Nephron (organoid): ENCODE measurements around the gene PLCB3.
A peak's percentile ranks its signal among the peaks of the same experiment; 100 is the strongest.

Experiments used
- H3K27ac Mint-ChIP-seq, 3 experiments: 2 replicates each; pipeline ENCODE4 v1.8.0; 2020; ENCODE audit warnings: mixed read lengths in 3 of 3, mild to moderate bottlenecking in 2 of 3, moderate library complexity in 1 of 3
- H3K27me3 Mint-ChIP-seq: 2 replicates; pipeline ENCODE4 v1.8.0; 2021; ENCODE audit warnings: low read depth, mild to moderate bottlenecking, moderate library complexity, mixed read lengths
- H3K36me3 Mint-ChIP-seq: 2 replicates; pipeline ENCODE4 v1.8.0; 2020; ENCODE audit warnings: low read depth, mixed read lengths
- H3K4me1 Mint-ChIP-seq: 2 replicates; pipeline ENCODE4 v1.8.0; 2020; ENCODE audit warnings: mixed read lengths
- H3K4me3 Mint-ChIP-seq, 3 experiments: 2 replicates each; pipeline ENCODE4 v1.8.0; 2020; ENCODE audit warnings: mild to moderate bottlenecking in 3 of 3, mixed read lengths in 3 of 3, moderate library complexity in 2 of 3
- H3K9me3 Mint-ChIP-seq: 2 replicates; pipeline ENCODE4 v1.8.0; 2020; ENCODE audit warnings: mixed read lengths
- TF ChIP-seq, protein P1 (sequence below), 3 experiments: fragments of 200-600 bp; sonication (generic); IDR thresholded peaks; one replicate each; pipeline ENCODE4 v1.5.0; 2021; ENCODE audit warnings: antibody characterized with exemption in 3 of 3; ENCODE audit not compliant: unreplicated experiment in 3 of 3

PLCB3 gene

DNA sequence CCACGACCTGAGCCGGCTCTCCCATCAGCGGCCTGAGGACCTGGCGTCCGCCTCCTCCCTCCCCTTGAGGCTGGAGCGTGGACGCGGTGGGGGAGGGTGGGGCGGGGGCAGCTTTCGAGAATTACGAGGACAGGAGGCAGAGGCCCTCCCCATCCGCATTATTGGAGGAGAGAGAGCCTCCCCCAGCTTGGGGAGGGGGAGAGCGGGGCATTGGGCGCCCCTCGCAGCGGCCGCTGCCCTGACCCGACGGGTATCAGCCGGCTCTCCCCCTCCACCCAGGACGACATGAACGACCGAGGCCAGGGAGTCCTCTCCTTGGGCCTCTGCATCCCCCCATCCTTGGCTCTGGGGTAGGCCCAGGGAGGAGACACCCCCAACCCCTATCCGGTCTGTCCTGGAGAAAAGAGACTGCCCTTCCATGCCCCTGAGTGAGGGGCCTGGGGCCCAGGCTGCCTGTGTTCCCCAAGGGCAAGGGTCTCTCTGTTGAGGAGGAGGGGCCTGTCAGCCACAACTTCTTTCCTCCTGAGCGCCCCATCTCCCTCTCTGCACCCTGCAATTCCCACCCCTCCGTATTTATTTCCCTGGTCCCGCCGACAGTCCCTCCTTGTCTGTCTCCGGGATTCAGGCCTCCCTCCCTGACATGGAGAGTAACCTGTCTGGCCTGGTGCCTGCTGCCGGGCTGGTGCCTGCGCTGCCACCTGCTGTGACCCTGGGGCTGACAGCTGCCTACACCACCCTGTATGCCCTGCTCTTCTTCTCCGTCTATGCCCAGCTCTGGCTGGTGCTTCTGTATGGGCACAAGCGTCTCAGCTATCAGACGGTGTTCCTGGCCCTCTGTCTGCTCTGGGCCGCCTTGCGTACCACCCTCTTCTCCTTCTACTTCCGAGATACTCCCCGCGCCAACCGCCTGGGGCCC, 34.8 kb downstream of the PLCB3 start:
- H3K4me1 Mint-ChIP-seq = peaks cover 12% of the 10 kb centered on the region
- H3K27me3 Mint-ChIP-seq = peaks cover 32% of the 10 kb centered on the region
- TF ChIP-seq, protein P1, sequence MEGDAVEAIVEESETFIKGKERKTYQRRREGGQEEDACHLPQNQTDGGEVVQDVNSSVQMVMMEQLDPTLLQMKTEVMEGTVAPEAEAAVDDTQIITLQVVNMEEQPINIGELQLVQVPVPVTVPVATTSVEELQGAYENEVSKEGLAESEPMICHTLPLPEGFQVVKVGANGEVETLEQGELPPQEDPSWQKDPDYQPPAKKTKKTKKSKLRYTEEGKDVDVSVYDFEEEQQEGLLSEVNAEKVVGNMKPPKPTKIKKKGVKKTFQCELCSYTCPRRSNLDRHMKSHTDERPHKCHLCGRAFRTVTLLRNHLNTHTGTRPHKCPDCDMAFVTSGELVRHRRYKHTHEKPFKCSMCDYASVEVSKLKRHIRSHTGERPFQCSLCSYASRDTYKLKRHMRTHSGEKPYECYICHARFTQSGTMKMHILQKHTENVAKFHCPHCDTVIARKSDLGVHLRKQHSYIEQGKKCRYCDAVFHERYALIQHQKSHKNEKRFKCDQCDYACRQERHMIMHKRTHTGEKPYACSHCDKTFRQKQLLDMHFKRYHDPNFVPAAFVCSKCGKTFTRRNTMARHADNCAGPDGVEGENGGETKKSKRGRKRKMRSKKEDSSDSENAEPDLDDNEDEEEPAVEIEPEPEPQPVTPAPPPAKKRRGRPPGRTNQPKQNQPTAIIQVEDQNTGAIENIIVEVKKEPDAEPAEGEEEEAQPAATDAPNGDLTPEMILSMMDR (IDR thresholded peaks at IDR 0.05; ENCODE audit: unreplicated experiment in 3 of 3) = no peak
- H3K9me3 Mint-ChIP-seq = no peaks in the 10 kb centered on the region
- peak overlapping the region; percentile 54 to 89 (median 82) for H3K27ac Mint-ChIP-seq
- peaks cover 20% of the 10 kb centered on the region for H3K36me3 Mint-ChIP-seq
- H3K4me3 Mint-ChIP-seq = peak overlapping the region; percentile 90 to 93 (median 92)

DNA sequence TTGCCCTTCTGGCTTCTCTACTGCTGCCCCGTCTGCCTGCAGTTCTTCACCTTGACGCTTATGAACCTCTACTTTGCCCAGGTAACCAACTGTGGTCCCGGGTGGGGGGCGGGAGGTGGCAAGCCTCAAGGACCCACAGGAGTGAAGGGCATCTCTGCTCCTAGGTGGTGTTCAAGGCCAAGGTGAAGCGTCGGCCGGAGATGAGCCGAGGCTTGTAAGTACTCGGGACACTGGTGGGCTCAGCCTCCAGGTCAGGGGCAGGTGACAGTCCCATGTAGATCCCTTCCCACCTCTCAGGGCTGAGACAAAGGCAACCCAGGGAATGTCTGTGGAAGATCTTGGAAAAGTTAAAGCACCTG, 35.5 kb downstream of the PLCB3 start:
- Mint-ChIP-seq H3K4me1 (peaks cover 12% of the 10 kb centered on the region), H3K27ac (peak overlapping the region; percentile 54 to 89 (median 82)), H3K36me3 (peaks cover 13% of the 10 kb centered on the region), H3K27me3 (peaks cover 33% of the 10 kb centered on the region), H3K9me3 (no peaks in the 10 kb centered on the region), H3K4me3 (peak overlapping the region; percentile 90 to 93 (median 92))
- TF ChIP-seq, protein P1 (IDR thresholded peaks at IDR 0.05; ENCODE audit: unreplicated experiment in 3 of 3) = no peak

DNA sequence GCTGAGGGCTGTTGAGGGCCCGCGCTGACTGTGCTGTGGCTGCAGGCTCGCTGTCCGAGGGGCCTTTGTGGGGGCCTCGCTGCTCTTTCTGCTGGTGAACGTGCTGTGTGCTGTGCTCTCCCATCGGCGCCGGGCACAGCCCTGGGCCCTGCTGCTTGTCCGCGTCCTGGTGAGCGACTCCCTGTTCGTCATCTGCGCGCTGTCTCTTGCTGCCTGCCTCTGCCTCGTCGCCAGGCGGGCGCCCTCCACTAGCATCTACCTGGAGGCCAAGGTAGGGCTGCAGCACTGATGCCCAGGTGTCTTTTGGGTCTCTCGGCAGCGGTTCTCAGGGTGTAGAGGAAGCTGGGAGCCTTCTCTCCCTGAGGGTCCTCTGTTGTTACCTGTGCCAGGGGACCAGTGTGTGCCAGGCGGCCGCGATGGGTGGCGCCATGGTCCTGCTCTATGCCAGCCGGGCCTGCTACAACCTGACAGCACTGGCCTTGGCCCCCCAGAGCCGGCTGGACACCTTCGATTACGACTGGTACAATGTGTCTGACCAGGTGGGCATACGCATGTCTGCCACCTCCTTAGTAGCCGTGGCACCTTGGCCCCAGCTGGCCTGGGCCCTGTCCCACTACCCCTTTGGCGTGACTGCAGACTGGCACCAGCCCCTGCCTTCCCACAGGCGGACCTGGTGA, 36.5 kb downstream of the PLCB3 start:
- peaks cover 9% of the 10 kb centered on the region for H3K36me3 Mint-ChIP-seq
- H3K9me3 Mint-ChIP-seq = no peaks in the 10 kb centered on the region
- H3K27ac Mint-ChIP-seq = no peak overlapping the region
- peaks cover 39% of the 10 kb centered on the region for H3K27me3 Mint-ChIP-seq
- peaks cover 12% of the 10 kb centered on the region for H3K4me1 Mint-ChIP-seq
- peak overlapping the region; percentile 54 to 59 (median 58) for H3K4me3 Mint-ChIP-seq
- TF ChIP-seq, protein P1 (IDR thresholded peaks at IDR 0.05; ENCODE audit: unreplicated experiment in 3 of 3) = no peak

DNA sequence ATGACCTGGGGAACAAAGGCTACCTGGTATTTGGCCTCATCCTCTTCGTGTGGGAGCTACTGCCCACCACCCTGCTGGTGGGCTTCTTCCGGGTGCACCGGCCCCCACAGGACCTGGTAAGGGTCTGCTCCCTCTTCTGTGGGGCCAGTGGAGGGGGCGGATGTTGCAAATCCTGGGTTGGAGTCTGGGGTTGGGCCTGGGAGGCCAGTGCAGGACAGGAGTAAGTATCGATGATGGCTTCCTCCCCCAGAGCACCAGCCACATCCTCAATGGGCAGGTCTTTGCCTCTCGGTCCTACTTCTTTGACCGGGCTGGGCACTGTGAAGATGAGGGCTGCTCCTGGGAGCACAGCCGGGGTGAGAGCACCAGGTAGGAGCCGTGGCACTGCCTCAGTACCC, 37.0 kb downstream of the PLCB3 start:
- H3K36me3 Mint-ChIP-seq = peaks cover 6% of the 10 kb centered on the region
- H3K9me3 Mint-ChIP-seq = no peaks in the 10 kb centered on the region
- TF ChIP-seq, protein P1 (IDR thresholded peaks at IDR 0.05; ENCODE audit: unreplicated experiment in 3 of 3) = no peak
- peak overlapping the region in 1 of 3 experiments; percentile 59 for H3K4me3 Mint-ChIP-seq
- H3K27me3 Mint-ChIP-seq = peaks cover 45% of the 10 kb centered on the region
- H3K4me1 Mint-ChIP-seq = peaks cover 12% of the 10 kb centered on the region
- no peak overlapping the region for H3K27ac Mint-ChIP-seq

DNA sequence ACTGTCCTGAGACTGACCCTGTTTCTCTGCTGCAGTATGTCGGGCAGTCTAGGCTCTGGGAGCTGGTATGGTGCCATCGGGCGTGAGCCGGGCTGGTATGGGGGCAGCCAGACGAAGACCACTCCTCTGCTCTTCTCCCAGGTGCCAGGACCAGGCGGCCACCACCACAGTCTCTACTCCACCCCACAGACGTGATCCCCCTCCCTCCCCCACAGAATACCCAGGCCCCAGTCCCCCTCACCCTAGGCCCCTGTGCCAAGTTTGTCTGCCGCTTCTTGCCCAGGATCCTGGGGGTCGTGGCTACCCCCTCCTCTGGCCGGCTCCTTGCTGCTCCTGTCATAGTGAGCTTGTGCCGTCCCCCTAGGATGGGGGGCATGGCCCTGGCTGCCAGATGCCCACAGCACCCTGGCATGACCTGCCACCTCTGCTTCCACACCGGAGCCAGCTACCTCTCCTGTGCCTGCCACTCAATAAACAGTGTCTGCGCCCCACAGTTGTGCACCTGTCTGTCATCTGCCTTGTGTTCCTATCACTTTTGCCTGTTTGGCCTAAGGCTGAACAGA, 37.8 kb downstream of the PLCB3 start:
- no peaks in the 10 kb centered on the region for H3K9me3 Mint-ChIP-seq
- peaks cover 6% of the 10 kb centered on the region for H3K36me3 Mint-ChIP-seq
- H3K4me3 Mint-ChIP-seq = peak overlapping the region; percentile 19 to 60 (median 58)
- no peak overlapping the region for H3K27ac Mint-ChIP-seq
- peaks cover 12% of the 10 kb centered on the region for H3K4me1 Mint-ChIP-seq
- peaks cover 52% of the 10 kb centered on the region for H3K27me3 Mint-ChIP-seq
- TF ChIP-seq, protein P1 (IDR thresholded peaks at IDR 0.05; ENCODE audit: unreplicated experiment in 3 of 3) = no peak
